NCI-H446 (cell line): ENCODE measurements around the gene B3GNT7.
"Not testable (repeated sequence)": the region's sequence is repeated elsewhere in the genome, so short reads cannot be mapped to it uniquely, and the experiment has no call there.

Experiments used
- DNase-seq, 2 experiments: peaks; one replicate each; lab custom pipeline; 2025; lab: John Stamatoyannopoulos, UW

Gene B3GNT7

GRCh38 chr2:231385429-231385828 lies 10.1 kb upstream of the B3GNT7 start:
- DNase-seq: no peak

- no peak for DNase-seq
These were observed 9.1 kb upstream of the B3GNT7 start for GRCh38 chr2:231386446-231386845.

GRCh38 chr2:231387904-231388724 lies 7.4 kb upstream of the B3GNT7 start:
- DNase-seq: no peak

DNA sequence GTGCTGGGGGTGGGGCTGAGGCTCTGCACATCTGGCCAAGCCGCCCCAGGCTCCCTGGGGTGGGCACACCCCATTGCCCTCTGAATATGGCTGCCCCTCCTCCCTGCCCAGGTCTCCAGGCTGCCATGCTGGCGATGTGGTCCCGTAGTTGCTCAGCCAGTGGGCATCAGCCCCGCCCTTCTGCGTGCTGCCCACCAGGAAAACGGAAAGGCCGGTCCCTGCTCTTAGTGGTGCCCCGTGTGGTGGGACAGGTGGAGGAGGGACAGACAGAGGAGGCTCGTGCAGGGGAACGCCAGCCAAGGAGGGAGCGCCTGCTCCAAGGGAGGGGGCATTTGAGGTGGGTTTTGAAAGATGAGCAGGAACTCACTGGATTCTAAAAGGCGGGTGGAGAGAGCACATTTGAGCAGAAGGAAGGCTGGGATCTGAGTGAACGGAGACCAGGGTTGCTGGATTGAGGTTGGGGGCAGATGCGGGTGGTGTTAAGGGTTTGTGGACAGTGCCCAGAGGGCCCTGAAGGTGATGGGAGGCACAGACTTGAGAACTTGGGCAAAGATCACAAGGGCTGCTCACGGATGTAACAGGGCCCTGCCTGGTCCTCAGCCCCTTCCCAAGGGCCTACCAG lies 6.7 kb upstream of the B3GNT7 start:
- no peak for DNase-seq

- DNase-seq: no peak
These were observed 4.8 kb upstream of the B3GNT7 start for GRCh38 chr2:231390667-231391066.

- no peak for DNase-seq
These were observed 3.5 kb upstream of the B3GNT7 start for GRCh38 chr2:231391981-231392380.

DNA sequence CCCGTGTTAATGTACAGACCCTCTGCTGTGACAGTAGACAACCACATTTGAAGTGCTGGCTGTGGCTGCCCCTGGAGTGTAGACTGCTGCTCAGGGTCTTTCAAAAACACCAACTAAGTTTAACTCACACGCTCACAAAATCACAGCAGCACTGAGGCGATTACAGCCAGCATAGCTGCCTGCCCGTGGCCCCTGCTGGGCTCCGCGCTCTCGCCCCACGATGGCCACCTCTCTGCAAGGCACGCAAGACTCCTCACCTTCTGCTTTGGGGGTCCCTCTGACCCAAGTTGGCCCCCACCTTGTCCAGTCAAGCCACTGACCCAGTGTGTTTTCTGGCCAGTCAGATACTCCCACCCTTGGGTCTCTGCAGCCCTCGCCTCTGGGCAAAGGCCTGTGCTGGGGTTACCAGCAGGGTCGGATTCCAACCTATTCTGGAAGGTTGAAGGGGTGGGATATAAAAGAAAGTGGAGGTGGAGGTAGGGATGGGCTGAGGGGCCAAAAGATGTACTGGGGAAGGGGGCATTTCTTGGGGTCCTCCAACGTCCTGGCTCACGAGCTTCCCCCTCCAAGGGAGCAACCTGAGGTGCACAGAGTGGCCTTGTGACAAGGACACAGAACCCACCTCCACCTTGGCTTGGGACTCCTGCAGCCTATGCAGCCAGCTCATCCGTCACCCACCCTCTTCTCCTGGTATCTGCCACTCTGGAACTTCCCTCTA lies 2.9 kb upstream of the B3GNT7 start:
- DNase-seq: no peak

GRCh38 chr2:231393149-231394131 lies 2.1 kb upstream of the B3GNT7 start:
- DNase-seq: no peak

- no peak for DNase-seq
These were observed 1.0 kb upstream of the B3GNT7 start for GRCh38 chr2:231394211-231395141.

DNA sequence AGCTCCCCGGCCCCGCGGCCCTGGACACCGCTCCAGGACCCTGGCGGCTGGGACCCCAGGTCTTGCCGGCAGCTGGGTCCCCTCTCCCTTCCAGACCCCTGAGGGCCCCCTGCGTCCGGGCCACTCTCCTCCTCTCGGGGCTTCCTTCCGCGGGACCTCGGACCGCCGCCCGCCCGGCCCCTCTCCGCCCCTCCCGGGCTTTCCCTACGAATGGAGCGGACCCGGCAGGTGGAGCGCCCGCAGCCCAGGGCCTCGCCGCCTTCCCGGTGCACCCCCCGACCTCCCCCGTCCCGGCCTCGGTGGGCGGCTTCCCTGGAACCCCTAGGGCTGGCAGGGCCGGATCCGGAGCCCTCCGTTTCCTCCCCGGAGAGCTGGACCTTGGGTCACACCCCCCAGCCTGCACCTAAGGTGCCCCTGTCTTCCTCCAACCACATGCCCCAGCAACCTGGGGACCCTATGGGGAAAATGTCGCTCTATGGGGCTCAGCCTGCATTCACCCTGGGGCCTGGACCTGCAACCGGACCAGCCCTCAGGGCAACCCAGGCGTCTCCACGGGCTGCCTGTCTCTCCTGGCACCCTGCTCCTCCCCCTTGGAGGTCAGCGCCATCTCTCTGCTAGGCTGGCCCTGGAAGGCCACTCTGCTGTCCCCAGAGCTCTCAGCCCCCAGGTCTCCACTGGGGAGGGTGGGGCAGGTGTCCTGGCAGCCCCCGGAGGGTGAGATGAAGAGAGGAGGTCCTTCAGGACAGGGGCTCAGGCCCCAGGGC lies 730 bp downstream of the B3GNT7 start:
- no peak for DNase-seq

GRCh38 chr2:231397011-231397927 lies 1.8 kb downstream of the B3GNT7 start:
- DNase-seq: no peak

DNA sequence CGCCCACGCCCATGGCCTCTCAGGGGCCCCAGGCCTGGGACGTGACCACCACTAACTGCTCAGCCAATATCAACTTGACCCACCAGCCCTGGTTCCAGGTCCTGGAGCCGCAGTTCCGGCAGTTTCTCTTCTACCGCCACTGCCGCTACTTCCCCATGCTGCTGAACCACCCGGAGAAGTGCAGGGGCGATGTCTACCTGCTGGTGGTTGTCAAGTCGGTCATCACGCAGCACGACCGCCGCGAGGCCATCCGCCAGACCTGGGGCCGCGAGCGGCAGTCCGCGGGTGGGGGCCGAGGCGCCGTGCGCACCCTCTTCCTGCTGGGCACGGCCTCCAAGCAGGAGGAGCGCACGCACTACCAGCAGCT lies 2.4 kb downstream of the B3GNT7 start:
- DNase-seq: no peak

DNA sequence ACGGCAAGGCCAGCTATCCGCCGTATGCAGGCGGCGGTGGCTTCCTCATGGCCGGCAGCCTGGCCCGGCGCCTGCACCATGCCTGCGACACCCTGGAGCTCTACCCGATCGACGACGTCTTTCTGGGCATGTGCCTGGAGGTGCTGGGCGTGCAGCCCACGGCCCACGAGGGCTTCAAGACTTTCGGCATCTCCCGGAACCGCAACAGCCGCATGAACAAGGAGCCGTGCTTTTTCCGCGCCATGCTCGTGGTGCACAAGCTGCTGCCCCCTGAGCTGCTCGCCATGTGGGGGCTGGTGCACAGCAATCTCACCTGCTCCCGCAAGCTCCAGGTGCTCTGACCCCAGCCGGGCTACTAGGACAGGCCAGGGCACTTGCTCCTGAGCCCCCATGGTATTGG lies 3.1 kb downstream of the B3GNT7 start:
- DNase-seq: no peak

DNA sequence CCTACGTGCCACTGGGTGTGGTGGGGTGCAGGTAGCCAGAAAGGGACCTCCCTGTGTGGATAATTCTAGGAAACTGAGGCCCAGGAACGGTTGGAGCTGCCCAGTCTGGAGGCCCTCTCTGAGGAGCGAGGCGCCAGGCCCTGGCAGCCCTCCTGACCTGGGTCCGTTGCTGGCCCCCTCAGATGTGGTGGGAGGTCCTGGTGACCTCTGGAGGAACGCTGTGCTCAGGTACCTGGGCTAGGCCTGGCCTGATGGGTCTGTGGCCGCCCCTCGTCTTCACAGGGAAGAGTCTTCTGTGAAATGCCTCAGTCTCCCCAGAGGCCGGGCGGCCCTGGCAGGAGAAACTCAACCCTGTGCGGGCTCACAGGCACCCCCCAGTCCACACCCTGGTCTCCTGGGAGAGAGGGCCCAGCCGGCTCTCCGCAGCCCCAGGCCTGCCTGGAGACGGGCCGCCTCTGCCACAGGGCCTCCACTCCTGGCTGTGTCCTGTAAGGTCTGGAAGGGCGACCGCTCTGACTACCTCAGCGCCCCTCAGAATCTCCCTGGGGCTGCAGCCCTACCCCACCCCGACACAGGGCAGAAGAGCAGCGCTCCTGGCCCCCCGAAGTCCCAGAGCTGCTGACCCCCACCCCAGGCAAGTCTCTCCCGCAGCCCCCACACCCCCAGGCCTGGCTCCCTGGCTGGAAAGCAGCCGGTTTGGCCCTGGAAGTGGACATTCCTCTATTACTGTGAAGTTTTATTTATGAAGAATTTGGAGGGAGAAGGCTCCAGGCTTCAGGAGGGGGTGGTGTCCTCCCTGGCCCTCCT lies 3.7 kb downstream of the B3GNT7 start:
- DNase-seq: no peak

DNA sequence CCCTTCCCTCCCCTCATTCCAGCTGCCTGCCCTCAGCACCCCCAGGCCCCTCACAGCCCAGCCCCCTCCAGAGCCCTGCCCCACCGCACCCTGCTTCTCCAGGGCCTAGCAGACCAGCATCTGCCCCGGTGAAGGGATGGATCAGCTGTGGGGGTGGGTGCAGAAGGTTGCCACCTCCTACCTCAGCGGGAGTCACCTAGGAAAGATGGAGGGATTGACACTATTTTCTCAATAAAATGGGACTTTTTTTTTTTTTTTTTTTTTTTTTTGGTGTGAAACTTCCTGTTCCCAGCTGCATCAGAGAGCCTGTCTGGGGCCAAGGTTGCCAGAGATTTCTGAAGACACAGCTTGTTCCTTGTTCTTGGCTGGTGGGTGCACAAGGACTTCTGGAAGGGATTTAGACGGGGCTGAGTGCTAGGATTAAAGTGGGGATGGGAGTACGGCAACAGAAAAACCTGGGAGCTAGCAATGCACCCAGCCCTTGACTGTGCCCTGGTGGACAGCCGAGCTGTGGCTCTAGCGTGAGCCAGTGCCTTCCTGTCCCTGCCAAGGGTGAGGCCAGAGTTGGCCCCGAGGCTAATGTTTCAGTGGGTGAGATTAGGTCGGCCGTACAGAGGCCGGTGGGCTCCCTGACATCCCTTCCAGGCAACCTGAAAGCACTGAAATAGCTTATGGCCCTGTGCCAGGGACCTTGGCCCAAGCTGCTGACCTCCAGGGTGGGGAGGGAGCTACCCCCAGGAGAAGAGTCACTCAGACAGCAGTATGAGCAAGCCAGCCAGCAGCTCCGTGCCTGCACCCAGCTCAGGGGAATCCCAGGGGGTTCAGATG lies 4.6 kb downstream of the B3GNT7 start:
- DNase-seq: no peak

GRCh38 chr2:231400681-231401080 lies 5.2 kb downstream of the B3GNT7 start:
- not testable (repeated sequence) for DNase-seq

GRCh38 chr2:231401101-231401500 lies 5.6 kb downstream of the B3GNT7 start:
- not testable (repeated sequence) for DNase-seq
